Right cardiac atrium (tissue), 5 donors: ENCODE data around the gene FZD1. TPM values are rescaled to one million over a fixed set of nuclear protein-coding genes. Genes with fewer than 3 reads are reported as not detected.

Experiments used
- ATAC-seq, 2 donors: fragments of 200-7000 bp; cut with Tn5 transposase; one replicate each; pipeline versions ENCODE4 v1.8.0 to v1.9.1; 2020; ENCODE audit warnings: moderate library complexity in 2 of 2, mild to moderate bottlenecking in 1 of 2
- DNase-seq, 3 donors: peaks; one replicate each; pipeline ENCODE4 v3.0.0-alpha.2; 2020
- H3K27ac ChIP-seq: one replicate; pipeline ENCODE4 v1.5.1; 2013; ENCODE audit warnings: mild to moderate bottlenecking, low read length, control low read depth, moderate library complexity
- H3K27me3 ChIP-seq: one replicate; pipeline ENCODE4 v1.6.1; 2013; ENCODE audit not compliant: control insufficient read depth, insufficient read depth
- H3K4me1 ChIP-seq: one replicate; pipeline ENCODE4 v1.6.1; 2013; ENCODE audit warnings: low read length; ENCODE audit not compliant: control insufficient read depth, insufficient read depth
- H3K4me3 ChIP-seq: one replicate; pipeline ENCODE4 v1.5.1; 2013; ENCODE audit warnings: low read length, control low read depth
- H3K9me3 ChIP-seq: one replicate; pipeline ENCODE4 v1.6.1; 2013; ENCODE audit warnings: low read length; ENCODE audit not compliant: control insufficient read depth
- WGBS: extraction: QIAGEN DNeasy Blood & Tissue Kit; methylation state at CpG from one replicate; pipeline ENCODE4 v1.1.7; 2013; 5-methylcytosine and 5-hydroxymethylcytosine counted together
- intact Hi-C, 4 donors: fragments of 100-400 bp; cut with DNase I; formaldehyde crosslinking; loops; one replicate each; pipeline versions ENCODE4 v1.11.0 to v1.14.0; 2022 to 2023
- polyA plus RNA-seq: library from polyadenylated mRNA; stranded (reverse); fragments of 200-250 nt; gene quantifications from one replicate; pipeline ENCODE4 v1.2.3, GENCODE V29; 2013
- total RNA-seq, 4 donors: library from RNA; stranded (reverse); fragmentation: NEBNext Ultra II Directional; extraction: Animal tissue kit (Norgen Biotek cat#: 25700); gene quantifications; one replicate each; pipeline ENCODE4 v1.2.1, GENCODE V29; 2021
- donor health status: healthy with polysubstance abuse.
- donor health status: DM: no; HTN: yes; CAD: no.
- donor health status: DM: no; HTN: no; CAD: no.
- donor health status: DM: no; HTN: yes; CAD: no; lungs with severe emphysema.
- donor health status: DM: yes; HTN: yes; CAD: no.

The FZD1 gene
- total and polyA plus RNA-seq, 5 donors, result 11.8 to 33.9 (median 26.8) TPM

- H3K4me3 ChIP-seq, result no peak overlapping the region
- H3K9me3 ChIP-seq, result no peaks in the 10 kb centered on the region
- H3K4me1 ChIP-seq, result no peaks in the 10 kb centered on the region
- H3K27me3 ChIP-seq, result no peaks in the 10 kb centered on the region
- WGBS, result 50% methylated on average over 2 of the region's 2 CpGs
- peak in 1 of 2 donors; percentile 40 for ATAC-seq
- intact Hi-C loops, result no loop called here
- H3K27ac ChIP-seq, result no peak overlapping the region
- no peak for DNase-seq
These were observed 23.8 kb upstream of the FZD1 start for GRCh38 chr7:91240376-91240941.

- Histone ChIP-seq H3K27ac (no peak overlapping the region), H3K4me3 (no peak overlapping the region), H3K27me3 (no peaks in the 10 kb centered on the region), H3K4me1 (no peaks in the 10 kb centered on the region), H3K9me3 (no peaks in the 10 kb centered on the region)
- WGBS, result 64% methylated on average over 8 of the region's 8 CpGs
- intact Hi-C loops, result no loop called here
- no peak for DNase-seq
- no peak for ATAC-seq
These were observed 22.0 kb upstream of the FZD1 start for GRCh38 chr7:91242097-91242844.

- no peak overlapping the region for H3K4me3 ChIP-seq
- no peaks in the 10 kb centered on the region for H3K4me1 ChIP-seq
- no peaks in the 10 kb centered on the region for H3K27me3 ChIP-seq
- H3K27ac ChIP-seq, result no peak overlapping the region
- ATAC-seq (no peak), DNase-seq (no peak)
- no peaks in the 10 kb centered on the region for H3K9me3 ChIP-seq
- intact Hi-C loops, result no loop called here
- 87% methylated on average over 6 of the region's 6 CpGs for whole genome bisulfite sequencing
These were observed 20.5 kb upstream of the FZD1 start for GRCh38 chr7:91243591-91244301.

- intact Hi-C loops, result no loop called here
These were observed 16.7 kb upstream of the FZD1 start for GRCh38 chr7:91247500-91247899.

GRCh38 chr7:91248996-91249395 lies 15.2 kb upstream of the FZD1 start:
- H3K27ac ChIP-seq, result no peak overlapping the region
- no peak overlapping the region for H3K4me3 ChIP-seq
- no peak for DNase-seq
- no peaks in the 10 kb centered on the region for H3K9me3 ChIP-seq
- 13% methylated on average over 2 of the region's 2 CpGs for whole genome bisulfite sequencing
- H3K27me3 ChIP-seq, result no peaks in the 10 kb centered on the region
- H3K4me1 ChIP-seq, result no peaks in the 10 kb centered on the region
- ATAC-seq, result no peak
- intact Hi-C loops, result no loop called here

More at GRCh38 chr7:91247500-91247899, 16.7 kb upstream of the FZD1 start:
- ATAC-seq, result no peak
- DNase-seq, result no peak
- Histone ChIP-seq H3K4me1 (no peaks in the 10 kb centered on the region), H3K9me3 (no peaks in the 10 kb centered on the region), H3K27ac (no peak overlapping the region), H3K4me3 (no peak overlapping the region), H3K27me3 (no peaks in the 10 kb centered on the region)

- intact Hi-C loops, result no loop called here
- ATAC-seq, result no peak
- no peaks in the 10 kb centered on the region for H3K9me3 ChIP-seq
- no peak for DNase-seq
- H3K4me1 ChIP-seq, result no peaks in the 10 kb centered on the region
- 80% methylated on average over 4 of the region's 4 CpGs for WGBS
- no peaks in the 10 kb centered on the region for H3K27me3 ChIP-seq
- no peak overlapping the region for H3K4me3 ChIP-seq
- H3K27ac ChIP-seq, result no peak overlapping the region
These were observed 14.6 kb upstream of the FZD1 start for GRCh38 chr7:91249506-91250233.

- H3K4me3 ChIP-seq, result no peak overlapping the region
- H3K27ac ChIP-seq, result no peak overlapping the region
- no peaks in the 10 kb centered on the region for H3K9me3 ChIP-seq
- ATAC-seq (no peak), DNase-seq (no peak)
- H3K4me1 ChIP-seq, result no peaks in the 10 kb centered on the region
- intact Hi-C loops, result no loop called here
- no peaks in the 10 kb centered on the region for H3K27me3 ChIP-seq
- 93% methylated on average over 4 of the region's 4 CpGs for WGBS
These were observed 13.5 kb upstream of the FZD1 start for GRCh38 chr7:91250706-91251105.

GRCh38 chr7:91251877-91252276 lies 12.4 kb upstream of the FZD1 start:
- H3K4me3 ChIP-seq, result no peak overlapping the region
- DNase-seq (no peak), ATAC-seq (no peak)
- no peak overlapping the region for H3K27ac ChIP-seq
- 86% methylated on average over 3 of the region's 3 CpGs for WGBS
- intact Hi-C loops, result no loop called here
- no peaks in the 10 kb centered on the region for H3K9me3 ChIP-seq
- no peaks in the 10 kb centered on the region for H3K4me1 ChIP-seq
- H3K27me3 ChIP-seq, result no peaks in the 10 kb centered on the region

GRCh38 chr7:91263384-91264045 lies 718 bp upstream of the FZD1 start:
- H3K27me3 ChIP-seq, result no peaks in the 10 kb centered on the region
- under 1% methylated on average over 32 of the region's 32 CpGs for WGBS
- peak overlapping the region; percentile 74 for H3K4me3 ChIP-seq
- intact Hi-C loops, result loop anchor here in 2 of 4 donors (10.0 kb wide), 1 partner anchor 179 kb away; no protein-coding TSS in a partner anchor
- H3K4me1 ChIP-seq, result peaks cover 3% of the 10 kb centered on the region
- ATAC-seq (peak in 1 of 2 donors; percentile 34), DNase-seq (peak; percentile 35 to 86 (median 80))
- peak overlapping the region; percentile 56 for H3K27ac ChIP-seq
- no peaks in the 10 kb centered on the region for H3K9me3 ChIP-seq

- Histone ChIP-seq H3K27me3 (no peaks in the 10 kb centered on the region), H3K9me3 (no peaks in the 10 kb centered on the region), H3K4me3 (peak overlapping the region; percentile 86), H3K4me1 (peaks cover 3% of the 10 kb centered on the region), H3K27ac (peak overlapping the region; percentile 93)
- intact Hi-C loops, result loop anchor here in 3 of 4 donors (5.0 to 10.0 kb wide), 2 partner anchors 178 to 180 kb away; no protein-coding TSS in a partner anchor
- peak; percentile 41 to 50 for ATAC-seq
- DNase-seq, result peak; percentile 62 to 87 (median 87)
- under 1% methylated on average over 78 of the region's 78 CpGs for WGBS
These were observed 870 bp downstream of the FZD1 start for GRCh38 chr7:91264924-91265681.
